Nephron progenitor cell (in vitro differentiated cells): ENCODE measurements around the gene GSTCD.

Experiments
- DNase-seq: peaks from one replicate; pipeline ENCODE4 v3.0.0; 2021
- H3K27ac Mint-ChIP-seq: 2 replicates; pipeline ENCODE4 v1.8.0; 2021; ENCODE audit warnings: mild to moderate bottlenecking, moderate library complexity, mixed read lengths
- H3K27me3 Mint-ChIP-seq: 2 replicates; pipeline ENCODE4 v1.8.0; 2021; ENCODE audit warnings: mild to moderate bottlenecking, low read depth, mixed read lengths; ENCODE audit not compliant: poor library complexity
- H3K36me3 Mint-ChIP-seq: 2 replicates; pipeline ENCODE4 v1.8.0; 2021; ENCODE audit warnings: low read depth, mixed read lengths
- H3K4me1 Mint-ChIP-seq: 2 replicates; pipeline ENCODE4 v1.8.0; 2021; ENCODE audit warnings: mixed read lengths
- H3K4me3 Mint-ChIP-seq: 2 replicates; pipeline ENCODE4 v1.8.0; 2021; ENCODE audit warnings: mild to moderate bottlenecking, moderate library complexity, mixed read lengths
- H3K9me3 Mint-ChIP-seq: 2 replicates; pipeline ENCODE4 v1.8.0; 2021; ENCODE audit warnings: mild to moderate bottlenecking, moderate library complexity, mixed read lengths
- CTCF ChIP-seq: fragments of 200-600 bp; sonication (generic); IDR thresholded peaks from 2 replicates; pipeline ENCODE4 v1.5.0; 2021; ENCODE audit warnings: antibody characterized with exemption

The GSTCD gene

GRCh38 chr4:105807496-105807895 is 98.9 kb downstream of the GSTCD start:
- no peaks in the 10 kb centered on the region for H3K4me1 Mint-ChIP-seq
- TF ChIP-seq CTCF = no peak

DNA sequence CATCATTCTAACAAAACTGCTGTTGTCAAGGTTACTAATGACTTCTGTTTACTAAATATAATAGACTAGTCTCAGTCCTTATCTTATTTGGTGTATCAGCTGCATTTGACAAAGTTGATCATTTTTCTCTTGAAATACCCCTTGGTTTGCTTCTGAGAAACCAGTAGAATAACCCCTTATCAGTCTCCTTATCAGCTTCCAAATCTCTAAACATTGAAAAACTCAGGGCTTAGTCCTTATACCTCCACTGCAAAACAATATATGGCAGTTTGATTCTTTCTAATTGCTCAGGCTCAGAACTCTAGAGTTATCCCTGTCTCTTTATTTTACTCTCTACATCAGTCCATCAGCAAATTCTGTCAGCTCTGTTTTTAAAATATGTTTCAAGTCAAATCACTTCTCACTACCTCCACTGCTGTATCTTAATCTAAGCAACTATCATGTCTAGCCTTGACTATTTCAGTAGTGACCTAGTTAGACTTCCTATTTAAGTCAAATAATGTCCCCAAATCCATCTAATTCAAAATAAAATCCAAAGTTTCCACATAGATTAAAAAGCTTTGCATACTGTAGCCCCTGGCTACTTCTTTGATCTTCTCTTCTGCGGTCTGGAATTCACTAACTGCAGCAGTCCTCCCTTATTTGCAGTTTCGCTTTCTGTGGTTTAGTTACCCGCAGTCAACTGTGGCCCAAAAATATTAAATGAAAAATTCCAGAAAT is 99.6 kb downstream of the GSTCD start:
- no peaks in the 10 kb centered on the region for H3K9me3 Mint-ChIP-seq
- no peak for TF ChIP-seq CTCF
- no peaks in the 10 kb centered on the region for H3K36me3 Mint-ChIP-seq
- H3K4me3 Mint-ChIP-seq = no peak overlapping the region
- DNase-seq = no peak
- no peaks in the 10 kb centered on the region for H3K4me1 Mint-ChIP-seq
- H3K27ac Mint-ChIP-seq = peak overlapping the region; percentile 26
- no peaks in the 10 kb centered on the region for H3K27me3 Mint-ChIP-seq

More at GRCh38 chr4:105807496-105807895, 98.9 kb downstream of the GSTCD start:
- no peak for DNase-seq
- no peak overlapping the region for H3K27ac Mint-ChIP-seq
- no peaks in the 10 kb centered on the region for H3K9me3 Mint-ChIP-seq
- H3K4me3 Mint-ChIP-seq = no peak overlapping the region
- H3K27me3 Mint-ChIP-seq = no peaks in the 10 kb centered on the region
- no peaks in the 10 kb centered on the region for H3K36me3 Mint-ChIP-seq

DNA sequence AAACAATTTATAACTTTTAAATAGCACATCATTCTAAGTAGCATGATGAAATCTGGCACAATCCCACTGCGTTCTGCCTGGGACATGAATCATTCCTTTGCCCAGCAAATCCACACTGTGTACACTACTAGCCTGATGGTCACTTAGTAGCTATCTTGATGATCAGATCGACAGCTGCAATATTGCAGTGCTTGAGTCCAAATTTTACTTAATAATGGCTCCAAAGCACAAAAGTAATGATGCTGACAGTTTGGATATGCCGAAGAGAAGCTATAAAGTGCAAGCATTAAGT is 100.1 kb downstream of the GSTCD start:
- H3K27me3 Mint-ChIP-seq = no peaks in the 10 kb centered on the region
- H3K4me1 Mint-ChIP-seq = no peaks in the 10 kb centered on the region
- no peak overlapping the region for H3K4me3 Mint-ChIP-seq
- DNase-seq = no peak
- H3K9me3 Mint-ChIP-seq = no peaks in the 10 kb centered on the region
- peak overlapping the region; percentile 26 for H3K27ac Mint-ChIP-seq
- H3K36me3 Mint-ChIP-seq = peaks cover 5% of the 10 kb centered on the region
- TF ChIP-seq CTCF = no peak

- no peak for DNase-seq
- Mint-ChIP-seq H3K4me3 (no peak overlapping the region), H3K27ac (no peak overlapping the region), H3K36me3 (peaks cover 12% of the 10 kb centered on the region), H3K9me3 (no peaks in the 10 kb centered on the region), H3K4me1 (no peaks in the 10 kb centered on the region), H3K27me3 (no peaks in the 10 kb centered on the region)
- no peak for TF ChIP-seq CTCF
Measured at GRCh38 chr4:105815701-105816100, 107.1 kb downstream of the GSTCD start.

- no peak for TF ChIP-seq CTCF
- DNase-seq = no peak
- Mint-ChIP-seq H3K4me1 (no peaks in the 10 kb centered on the region), H3K36me3 (peaks cover 18% of the 10 kb centered on the region), H3K4me3 (no peak overlapping the region), H3K27me3 (no peaks in the 10 kb centered on the region), H3K9me3 (no peaks in the 10 kb centered on the region), H3K27ac (no peak overlapping the region)
Measured at GRCh38 chr4:105822061-105822460, 113.5 kb downstream of the GSTCD start.

DNA sequence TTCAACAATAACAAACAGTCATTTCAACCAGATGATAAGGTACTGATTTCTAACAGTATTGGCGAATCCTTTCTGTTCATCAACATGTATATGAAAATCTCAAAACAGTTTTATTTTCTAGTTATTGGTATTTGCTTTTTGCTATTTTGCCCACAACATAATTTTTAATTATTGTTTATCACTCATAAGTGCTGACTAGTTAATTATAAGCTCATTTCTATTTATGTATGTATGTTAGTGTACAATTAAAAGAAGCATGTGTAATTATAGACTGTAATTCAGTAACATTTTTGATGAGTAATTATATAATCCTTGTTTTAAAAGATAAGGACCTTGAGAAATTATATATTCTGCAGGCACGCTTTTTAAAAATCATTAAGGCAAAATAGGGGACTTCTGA is 119.5 kb downstream of the GSTCD start:
- Mint-ChIP-seq H3K27me3 (no peaks in the 10 kb centered on the region), H3K9me3 (peaks cover 5% of the 10 kb centered on the region), H3K27ac (no peak overlapping the region), H3K36me3 (peaks cover 52% of the 10 kb centered on the region), H3K4me1 (no peaks in the 10 kb centered on the region), H3K4me3 (no peak overlapping the region)
- no peak for DNase-seq
- no peak for TF ChIP-seq CTCF
